Panc1 (cell line): ENCODE results near the gene NUP93. TPM values are rescaled to one million over a fixed set of nuclear protein-coding genes. Genes with fewer than 3 reads are reported as not detected.

Experiments used
- ATAC-seq: fragments of 200-7000 bp; cut with Tn5 transposase; 2 replicates; pipeline ENCODE4 v1.9.1; 2020; ENCODE audit warnings: mild to moderate bottlenecking, moderate library complexity
- BruUV-seq: library from RNA; stranded (reverse); fragments of 400-500 nt; replicated peaks from 2 replicates; lab custom pipeline; 2021; lab: Mats Ljungman, UMichigan
- CTCF ChIA-PET: fragments of 300-600 bp; sonication (Branson Sonifier 250); formaldehyde crosslinking; loops from one replicate; lab custom pipeline; 2022; ENCODE audit warnings: antibody characterized with exemption; lab: Charles Lee
- POLR2A ChIA-PET: fragments of 300-600 bp; sonication (Branson Sonifier 250); formaldehyde crosslinking; loops from one replicate; lab custom pipeline; 2022; ENCODE audit warnings: antibody characterized with exemption; lab: Charles Lee
- DNase-seq: peaks from one replicate; pipeline ENCODE4 v3.0.0-alpha.2; 2010; ENCODE audit warnings: low read depth, low spot score
- H3K27ac ChIP-seq: 2 replicates; pipeline ENCODE4 v1.5.1; 2011; ENCODE audit warnings: mild to moderate bottlenecking, low read length, inconsistent platforms
- H3K27me3 ChIP-seq: fragments of 200-500 bp; sonication (Bioruptor generic); 2 replicates; pipeline ENCODE4 v1.6.0; 2014; ENCODE audit warnings: low read length, inconsistent platforms; ENCODE audit not compliant: control insufficient read depth, insufficient read depth
- H3K36me3 ChIP-seq: fragments of 200-500 bp; sonication (Bioruptor generic); 2 replicates; pipeline ENCODE4 v1.5.1; 2014; ENCODE audit warnings: inconsistent platforms, mild to moderate bottlenecking, low read length, moderate library complexity; ENCODE audit not compliant: control insufficient read depth, insufficient read depth
- H3K4me1 ChIP-seq: 2 replicates; pipeline ENCODE4 v1.5.1; 2011; ENCODE audit warnings: inconsistent platforms, mild to moderate bottlenecking, low read length, moderate library complexity; ENCODE audit not compliant: control insufficient read depth, insufficient read depth
- H3K4me3 ChIP-seq, 2 experiments: 2 replicates each; pipeline ENCODE4 v1.5.1; 2011 to 2012; ENCODE audit warnings: low read depth in 2 of 2, low read length in 2 of 2, mild to moderate bottlenecking in 2 of 2, inconsistent platforms in 1 of 2, moderate library complexity in 1 of 2
- H3K9me3 ChIP-seq: fragments of 200-500 bp; sonication (Bioruptor generic); 2 replicates; pipeline ENCODE4 v1.5.1; 2014; ENCODE audit warnings: low read depth, mild to moderate bottlenecking, inconsistent platforms, low read length, moderate library complexity; ENCODE audit not compliant: control insufficient read depth, insufficient read depth
- CTCF ChIP-seq: fragments of 450-650 bp; IDR thresholded peaks from 2 replicates; pipeline ENCODE4 v1.5.1; 2017; ENCODE audit warnings: mild to moderate bottlenecking
- POLR2AphosphoS5 ChIP-seq: IDR thresholded peaks from 2 replicates; pipeline ENCODE4 v1.6.1; 2012; ENCODE audit warnings: mild to moderate bottlenecking, low read depth, low read length, moderate library complexity
- REST ChIP-seq, 2 experiments: IDR thresholded peaks; 2 replicates each; pipeline ENCODE4 v1.6.1; 2011 to 2012; ENCODE audit warnings: low read depth in 2 of 2, control low read depth in 1 of 2, low read length in 1 of 2, mild to moderate bottlenecking in 1 of 2, moderate library complexity in 1 of 2; ENCODE audit not compliant: insufficient read depth in 1 of 2
- SIN3A ChIP-seq: IDR thresholded peaks from 2 replicates; pipeline ENCODE4 v1.6.1; 2012; ENCODE audit warnings: low read depth, mild to moderate bottlenecking, low read length, moderate library complexity, borderline replicate concordance; ENCODE audit not compliant: insufficient read depth
- TCF7L2 ChIP-seq: IDR thresholded peaks from 2 replicates; pipeline ENCODE4 v1.6.1; 2011; ENCODE audit warnings: mild to moderate bottlenecking, low read depth, low read length, inconsistent platforms
- in situ Hi-C: cut with HindIII; loops from 2 replicates; pipeline ENCODE4 v1.10.0; 2016; ENCODE audit warnings: low sequenced_read_pairs, low pct_unique_long_range_greater_than_20kb
- intact Hi-C: fragments of 100-400 bp; cut with micrococcal nuclease; formaldehyde crosslinking; loops from one replicate; pipeline ENCODE4 v1.10.0; 2022; ENCODE audit not compliant: unreplicated experiment
- total RNA-seq: library from RNA; stranded (reverse); gene quantifications from one replicate; pipeline ENCODE4 v1.2.1, GENCODE V29; 2021; ENCODE audit not compliant: unreplicated experiment

The NUP93 gene
- total RNA-seq, 1 experiment from 2014 or later: 88.5 TPM

GRCh38 chr16:56849690-56850680 is 120.1 kb downstream of the NUP93 start:
- intact Hi-C loops (no loop called here), in situ Hi-C loops (no loop called here)
- no peak overlapping the region for H3K4me3 ChIP-seq
- H3K27ac ChIP-seq: no peak overlapping the region
- no peaks in the 10 kb centered on the region for H3K9me3 ChIP-seq
- POLR2A ChIA-PET: no interaction called here
- ATAC-seq: no peak
- H3K27me3 ChIP-seq: no peaks in the 10 kb centered on the region
- no peaks in the 10 kb centered on the region; the same call in 1 of the 2 replicates for H3K4me1 ChIP-seq
- no peak for TF ChIP-seq CTCF
- TF ChIP-seq TCF7L2: no peak
- TF ChIP-seq SIN3A: no peak
- TF ChIP-seq REST (IDR thresholded peaks at IDR 0.05; ENCODE audit: insufficient read depth in 1 of 2, low read depth in 2 of 2, low read length in 1 of 2): no peak
- TF ChIP-seq POLR2AphosphoS5: no peak
- DNase-seq: no peak
- CTCF ChIA-PET: interaction anchor here (1.1 kb wide), 1 partner anchor 13 kb away, joined by 5 read pairs; no protein-coding TSS in a partner anchor
- no peaks in the 10 kb centered on the region for H3K36me3 ChIP-seq
- no TSS peak for BruUV-seq

GRCh38 chr16:56851671-56852400 is 121.9 kb downstream of the NUP93 start:
- H3K4me1 ChIP-seq: no peaks in the 10 kb centered on the region; the same call in 1 of the 2 replicates
- no peaks in the 10 kb centered on the region for H3K27me3 ChIP-seq
- TF ChIP-seq REST (IDR thresholded peaks at IDR 0.05; ENCODE audit: insufficient read depth in 1 of 2, low read depth in 2 of 2, low read length in 1 of 2) (no peak), SIN3A (no peak), CTCF (no peak; the same call in 1 of the 2 replicates), POLR2AphosphoS5 (no peak), TCF7L2 (no peak)
- no peaks in the 10 kb centered on the region for H3K9me3 ChIP-seq
- BruUV-seq: no TSS peak
- ChIA-PET POLR2A (no interaction called here), CTCF (no interaction called here)
- DNase-seq (no peak), ATAC-seq (no peak)
- no peak overlapping the region for H3K4me3 ChIP-seq
- H3K36me3 ChIP-seq: no peaks in the 10 kb centered on the region
- intact Hi-C loops: no loop called here
- in situ Hi-C loops: no loop called here
- no peak overlapping the region for H3K27ac ChIP-seq
